ENCODE data around the gene KRTAP21-1.
"Not testable (repeated sequence)": the region's sequence is repeated elsewhere in the genome, so short reads cannot be mapped to it uniquely, and the experiment has no call there.

The KRTAP21-1 gene

DNA sequence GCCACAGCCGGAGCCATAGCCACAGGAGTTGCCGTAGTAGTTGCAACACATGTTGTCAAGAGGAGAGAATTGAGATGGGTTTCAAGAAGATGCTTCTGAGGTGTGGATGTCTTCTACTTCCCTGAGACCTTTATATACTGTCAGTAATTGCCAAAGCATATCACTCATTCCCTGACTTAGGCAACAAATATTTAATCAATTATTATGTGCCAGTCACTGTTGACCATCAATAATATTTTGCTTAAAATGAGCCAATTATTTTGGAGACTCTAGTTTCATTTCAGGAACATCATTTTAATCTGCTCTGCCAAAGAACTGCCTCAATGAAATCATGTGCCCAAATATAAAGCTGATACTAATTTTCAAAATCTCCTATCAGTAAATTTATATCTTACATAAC lies at the start of gene KRTAP21-1:
TSS of gene KRTAP21-1 (minus strand) at position 101 of the 400 bp plus-strand sequence. CDS start at position 51, 50 bp downstream.
- not testable (repeated sequence) for DNase-seq (ENCODE audit: low read depth, low spot score)

DNA sequence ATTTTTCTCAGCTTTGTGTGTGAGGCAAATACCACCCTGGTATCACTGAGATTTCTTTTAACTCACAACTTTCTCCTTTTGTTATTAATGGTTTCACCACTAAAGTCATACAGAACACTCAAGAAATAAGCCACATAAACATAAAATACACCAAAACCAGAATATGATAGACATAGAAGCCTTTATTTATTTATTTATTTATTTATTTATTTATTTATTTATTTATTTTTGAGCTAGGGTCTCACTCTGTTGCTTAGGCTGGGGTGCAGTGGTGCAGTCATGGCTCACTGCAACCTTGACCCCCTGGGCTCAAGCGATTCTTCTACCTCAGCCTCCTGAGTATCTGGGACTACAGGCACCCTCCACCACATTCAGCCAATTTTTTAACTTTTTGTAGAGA lies 45.4 kb upstream of the KRTAP21-1 start:
- DNase-seq (ENCODE audit: low read depth, low spot score), result no peak

DNA sequence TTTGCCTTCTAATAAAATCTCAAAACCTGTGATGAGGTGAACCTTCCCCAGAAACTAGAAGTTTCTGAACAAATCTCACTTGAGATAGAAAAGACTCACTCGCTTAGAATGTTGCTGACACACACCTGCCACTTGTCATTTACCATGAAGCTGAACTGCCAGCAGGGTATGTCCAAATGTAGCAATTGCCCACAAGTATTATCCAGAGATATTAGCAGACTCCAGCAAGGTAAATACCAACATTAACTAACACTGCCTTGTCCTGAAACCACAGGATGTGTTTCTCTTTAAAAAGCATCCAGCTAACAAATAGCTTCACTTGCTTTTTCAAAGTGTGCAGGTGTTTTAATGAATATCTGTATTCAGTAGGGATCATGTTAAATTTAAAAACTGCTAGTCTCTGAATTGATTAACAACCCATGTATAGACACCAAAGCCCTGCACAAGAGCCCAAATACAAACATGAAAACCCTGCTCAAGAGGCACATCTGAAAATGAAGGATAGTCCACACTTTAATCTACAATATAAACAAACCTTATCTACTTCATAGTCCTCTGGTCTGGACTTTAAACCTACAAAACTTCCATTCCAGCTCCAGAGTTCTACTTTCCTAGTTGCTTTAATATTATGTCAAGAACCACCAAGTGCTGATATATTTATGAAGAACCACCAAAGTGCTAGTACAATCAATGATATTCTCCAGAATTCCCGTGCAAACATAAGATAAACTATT lies 38.5 kb upstream of the KRTAP21-1 start:
- DNase-seq (ENCODE audit: low read depth, low spot score), result no peak

DNA sequence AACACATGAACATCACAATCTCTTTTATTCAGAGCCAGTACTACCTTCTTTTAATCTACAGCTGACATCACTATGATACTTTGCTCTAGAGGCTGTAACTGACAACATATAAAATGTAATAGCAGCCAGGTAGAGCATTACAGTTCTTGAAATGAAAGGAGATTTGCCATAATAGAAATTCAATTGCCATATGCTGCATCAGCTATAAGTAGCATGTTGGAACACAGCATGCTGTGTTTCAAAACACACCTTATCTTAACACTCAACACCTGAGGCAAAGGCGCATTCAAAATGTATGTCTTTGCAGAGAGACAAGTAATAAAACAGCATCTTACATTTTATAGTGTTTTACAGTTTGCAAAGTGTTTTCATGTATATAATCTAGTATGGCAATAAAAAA lies 24.0 kb upstream of the KRTAP21-1 start:
- DNase-seq (ENCODE audit: low read depth, low spot score), result no peak

DNA sequence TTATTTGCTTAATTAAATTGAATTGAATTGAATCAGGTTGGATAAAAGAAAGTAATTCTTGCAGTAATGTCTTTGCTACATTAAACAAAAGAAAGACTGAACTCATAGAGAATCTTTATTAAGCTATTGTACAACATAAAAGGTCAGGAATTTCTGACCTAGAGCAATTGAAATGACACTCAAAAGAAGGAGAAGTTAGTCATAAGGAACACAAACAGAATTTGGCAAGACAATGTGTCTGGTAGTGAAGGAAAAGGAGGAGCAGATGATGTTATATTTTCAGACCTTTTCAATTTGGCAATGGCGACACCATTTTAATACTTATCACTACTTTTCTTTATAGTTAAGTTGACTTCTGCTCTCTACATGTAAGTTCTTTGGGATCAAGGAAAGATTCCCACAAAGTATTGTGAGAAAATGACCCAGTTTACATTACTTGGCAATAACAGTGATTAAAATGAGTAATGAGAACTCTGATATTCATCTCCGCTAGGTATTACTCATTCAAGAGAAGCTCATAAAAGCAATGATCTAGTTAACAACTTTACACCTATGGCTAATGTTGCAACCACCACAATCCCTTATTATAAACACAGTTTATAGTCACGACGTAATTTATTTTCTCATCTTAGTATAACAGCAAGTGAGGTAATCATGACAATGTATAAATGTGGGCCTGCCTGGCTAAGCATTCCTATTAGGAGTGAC lies 14.7 kb upstream of the KRTAP21-1 start:
- no peak for DNase-seq (ENCODE audit: low read depth, low spot score)

DNA sequence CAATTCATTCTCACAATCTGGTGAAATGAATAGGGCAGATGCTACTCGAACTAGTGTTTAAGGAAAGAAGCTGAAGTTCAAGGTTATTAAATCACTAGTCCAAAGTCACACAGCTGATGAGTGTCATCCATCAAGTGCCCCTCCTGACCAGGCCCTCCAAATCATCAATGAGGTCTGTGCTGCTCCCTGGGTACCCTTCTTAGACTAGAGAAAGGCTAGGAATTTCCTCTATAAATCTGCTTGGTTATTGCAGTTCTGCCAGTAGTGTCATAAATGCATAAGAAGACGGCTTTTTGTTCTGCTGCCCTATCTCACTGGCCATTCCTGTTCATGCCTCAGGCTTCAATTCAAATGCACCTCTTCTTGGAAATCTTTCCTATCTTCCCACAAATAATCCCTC lies 5.5 kb upstream of the KRTAP21-1 start:
- DNase-seq (ENCODE audit: low read depth, low spot score), result no peak

DNA sequence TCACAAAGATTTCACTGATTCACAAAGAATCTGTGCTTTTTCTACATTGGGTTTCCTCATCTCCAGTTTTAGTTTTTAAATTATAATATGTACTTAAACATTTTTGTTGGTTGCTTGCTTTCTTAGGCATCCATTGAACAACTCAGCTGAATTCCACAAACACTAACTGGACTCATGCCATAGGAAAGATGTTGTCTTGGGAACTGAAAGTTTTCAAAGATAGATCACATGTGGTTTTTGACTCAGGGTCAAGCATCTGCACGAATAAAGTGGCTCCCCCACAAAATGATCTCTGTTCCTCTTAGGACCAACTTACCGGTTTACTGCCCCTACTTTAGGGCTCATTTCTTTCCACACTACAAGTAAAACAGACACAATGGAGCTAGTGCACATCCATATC lies 3.1 kb upstream of the KRTAP21-1 start:
- no peak for DNase-seq (ENCODE audit: low read depth, low spot score)

DNA sequence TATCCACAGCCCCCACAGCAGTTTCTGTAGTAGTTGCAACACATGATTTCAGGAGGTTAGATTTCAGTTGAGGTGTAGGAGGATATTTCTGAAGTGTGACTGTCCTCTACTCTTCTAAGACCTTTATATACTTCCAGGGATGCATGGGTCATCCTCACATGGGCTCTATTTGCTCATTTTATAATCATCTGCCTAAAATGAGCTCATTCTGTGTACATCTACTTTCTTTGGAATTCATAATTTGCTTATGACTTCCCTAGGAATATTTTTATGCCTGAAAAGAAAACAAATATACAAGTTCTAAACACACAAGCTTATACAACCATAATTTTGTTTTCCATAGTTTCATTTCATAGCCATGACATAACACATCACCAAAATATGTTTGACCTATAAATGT lies 8.1 kb downstream of the KRTAP21-1 start, which contains the start of gene KRTAP21-2:
TSS of gene KRTAP21-2 (minus strand) at position 101 of the 400 bp plus-strand sequence. CDS start at position 44, 57 bp downstream.
- no peak for DNase-seq (ENCODE audit: low read depth, low spot score)

DNA sequence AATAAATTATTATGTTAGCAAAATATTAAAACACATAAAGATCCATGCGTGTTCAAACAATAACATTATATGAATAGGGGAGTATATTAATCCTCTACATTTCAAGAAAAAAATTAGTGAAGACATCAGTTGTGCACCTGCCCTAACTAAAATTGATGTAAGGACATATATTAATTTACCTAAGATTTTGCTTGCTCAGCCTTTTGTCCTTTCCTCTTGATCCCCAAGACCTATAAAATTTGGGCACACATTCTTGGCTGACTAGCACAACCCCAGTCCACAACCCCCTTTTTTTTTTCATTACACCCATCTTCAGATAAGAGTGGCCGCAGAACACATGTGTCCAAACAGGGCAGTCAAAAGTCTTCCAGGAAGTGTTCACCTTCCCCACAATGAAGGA lies 14.8 kb downstream of the KRTAP21-1 start:
- no peak for DNase-seq (ENCODE audit: low read depth, low spot score)

DNA sequence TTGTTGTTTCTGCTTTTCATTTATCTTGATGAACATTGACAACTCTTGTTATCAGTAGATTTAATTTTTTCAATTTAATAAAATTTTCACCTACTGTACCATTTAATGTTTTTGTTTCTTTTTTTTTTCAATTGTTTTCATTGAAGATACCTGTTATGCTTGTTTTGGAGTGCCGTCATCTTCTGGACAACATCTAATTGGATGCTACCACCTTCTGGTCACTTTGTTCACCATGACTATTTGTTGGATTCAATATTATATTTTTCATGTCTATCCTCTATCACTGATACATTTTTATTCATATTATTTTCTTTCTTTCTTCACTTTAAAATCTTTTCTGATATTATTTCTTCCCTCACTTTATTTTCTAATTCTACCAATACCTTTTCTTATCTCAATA lies 22.2 kb downstream of the KRTAP21-1 start:
- DNase-seq (ENCODE audit: low read depth, low spot score), result no peak

DNA sequence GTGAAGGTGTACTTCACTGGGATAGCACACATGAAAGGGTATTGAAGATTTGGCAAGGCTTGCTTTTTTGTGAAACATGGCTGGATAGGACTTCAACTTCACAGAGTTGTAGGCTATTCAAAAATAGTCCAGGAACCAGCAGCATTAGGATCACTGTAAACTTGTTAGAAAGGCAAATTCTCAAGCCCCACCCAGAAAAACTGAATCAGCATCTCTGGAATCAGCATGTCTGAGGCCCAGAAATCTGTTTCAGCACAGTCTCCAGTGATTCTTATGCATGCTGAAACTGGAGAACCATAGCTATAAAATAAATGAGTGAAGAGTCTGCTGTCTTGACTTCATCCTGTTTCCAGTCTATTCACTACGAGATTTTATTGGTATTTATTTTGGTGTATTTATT lies 28.5 kb downstream of the KRTAP21-1 start:
- DNase-seq (ENCODE audit: low read depth, low spot score), result no peak

DNA sequence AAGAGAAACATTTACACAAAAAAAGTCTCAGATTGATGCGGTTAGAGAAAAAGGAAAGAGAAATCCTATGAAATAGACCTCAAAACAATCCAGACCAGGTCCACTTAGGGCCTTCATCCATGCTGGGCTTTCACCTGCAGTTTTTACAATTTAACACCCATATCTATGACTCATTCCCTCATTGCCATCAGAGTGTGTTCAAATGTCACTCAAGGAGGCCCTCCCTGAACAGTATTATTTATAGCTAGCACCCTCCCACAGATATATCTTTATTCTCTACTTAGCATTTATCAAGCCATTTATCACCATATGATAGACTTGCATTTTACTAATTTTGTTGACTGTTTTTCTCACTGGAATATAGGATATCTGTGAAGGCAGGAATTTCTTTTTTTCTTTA lies 35.8 kb downstream of the KRTAP21-1 start:
- DNase-seq (ENCODE audit: low read depth, low spot score), result no peak

DNA sequence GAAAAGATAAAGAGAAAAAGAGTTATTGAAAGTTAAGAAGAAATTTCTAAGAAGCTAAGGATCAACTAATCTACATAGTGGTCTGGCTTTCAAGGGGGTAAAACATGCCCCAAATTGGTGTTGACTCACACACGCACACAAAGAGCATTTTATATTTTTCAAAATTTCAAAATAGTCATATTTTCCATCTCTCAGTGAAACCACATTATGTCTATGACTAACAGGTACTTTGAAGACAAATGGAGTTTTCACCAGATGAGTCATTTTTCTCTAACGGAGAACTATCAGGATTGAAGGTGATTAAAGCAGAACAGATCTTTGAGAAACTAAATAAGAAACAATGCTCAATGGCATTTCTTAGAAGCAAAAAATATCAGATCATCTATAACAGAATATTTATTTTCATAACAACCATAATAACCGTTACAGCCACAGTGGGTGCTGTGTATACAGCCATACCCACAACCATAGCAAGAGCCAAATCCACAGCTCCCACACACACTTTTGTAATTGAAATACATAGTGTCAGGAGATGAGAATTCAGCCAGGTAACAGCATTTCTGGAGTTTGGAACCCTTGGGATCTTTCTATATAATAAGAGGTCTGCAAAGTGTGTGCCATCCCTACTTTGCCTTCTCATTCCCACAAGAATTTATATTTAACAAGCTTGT lies 36.9 kb downstream of the KRTAP21-1 start, which contains the start of gene KRTAP21-3:
TSS of gene KRTAP21-3 (minus strand) at position 539 of the 671 bp plus-strand sequence. CDS start at position 521, 18 bp downstream.
- peak; percentile 16 for DNase-seq (ENCODE audit: low read depth, low spot score)

DNA sequence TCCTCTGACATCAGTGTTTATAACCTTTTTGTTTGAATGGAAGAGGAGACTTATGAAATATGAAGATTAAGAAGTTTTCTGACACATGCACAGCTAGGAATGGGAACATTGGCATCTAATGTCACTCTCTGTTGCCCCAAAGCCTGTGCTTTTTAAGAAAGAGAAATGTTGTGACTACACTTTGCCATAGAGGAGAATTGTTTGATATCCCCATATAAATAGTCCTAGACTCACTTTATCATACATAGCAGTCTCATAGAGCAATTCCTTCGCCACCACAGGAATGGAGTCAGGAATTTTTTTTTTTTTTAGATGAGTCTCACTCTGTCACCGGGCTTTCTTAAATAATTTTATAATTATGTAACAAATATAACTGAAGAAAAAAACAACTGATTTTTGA lies 38.1 kb downstream of the KRTAP21-1 start:
- DNase-seq (ENCODE audit: low read depth, low spot score), result peak; percentile 1

DNA sequence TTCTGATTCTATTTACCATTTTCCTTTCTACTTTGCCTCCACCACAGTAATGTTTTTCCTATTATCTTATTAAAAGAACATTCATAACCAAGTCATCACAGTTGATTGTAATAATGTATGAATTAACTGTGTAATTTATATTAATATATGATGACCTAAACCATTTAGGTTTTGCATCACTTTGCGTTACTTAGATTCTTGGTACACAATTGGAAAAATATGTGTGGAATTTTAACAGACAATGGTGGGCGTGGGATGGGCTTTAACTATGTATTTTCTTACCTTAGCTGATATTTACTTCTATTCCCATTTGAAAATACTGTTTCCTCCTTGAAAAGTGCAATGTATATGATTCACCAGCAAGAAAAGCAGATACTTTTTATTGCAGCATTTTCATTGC lies 40.3 kb downstream of the KRTAP21-1 start:
- DNase-seq (ENCODE audit: low read depth, low spot score), result no peak

DNA sequence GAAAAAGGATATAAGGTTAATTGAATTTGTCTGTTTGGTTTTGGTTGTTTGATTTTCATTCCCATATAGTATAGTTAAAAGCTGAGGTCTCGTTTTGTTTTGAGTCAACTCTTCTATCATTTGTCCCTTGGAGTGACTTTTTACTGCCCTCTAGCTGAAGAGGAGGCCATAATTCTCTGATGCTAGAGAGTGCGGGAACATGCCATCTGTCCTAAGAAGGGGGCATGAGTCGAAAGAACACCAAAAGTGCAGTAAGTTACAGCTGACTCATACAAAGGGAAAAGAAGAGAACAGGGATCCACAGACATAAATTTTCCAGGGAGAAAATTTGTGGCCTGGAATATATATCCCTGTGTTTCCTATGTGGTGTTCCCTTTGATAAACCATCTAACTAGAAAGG lies 40.8 kb downstream of the KRTAP21-1 start:
- no peak for DNase-seq (ENCODE audit: low read depth, low spot score)

DNA sequence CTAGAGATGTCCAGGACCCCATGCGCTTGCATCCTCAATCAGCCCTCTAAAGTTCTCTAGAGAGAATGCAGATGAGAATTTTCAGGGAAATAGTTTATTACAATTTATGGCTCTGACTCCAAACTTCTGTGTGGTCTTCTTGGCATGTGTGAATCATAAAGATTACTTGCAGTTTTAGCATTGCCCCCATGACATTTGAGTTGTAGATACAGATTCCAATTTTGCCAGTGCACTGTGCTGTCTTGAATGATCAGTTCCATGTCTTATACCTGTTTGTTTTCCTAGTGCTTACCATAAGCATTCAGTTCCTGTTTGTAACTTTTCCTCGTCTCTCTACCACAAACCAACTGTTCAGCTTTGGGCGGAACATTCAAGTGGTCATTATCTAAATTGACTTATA lies 41.5 kb downstream of the KRTAP21-1 start:
- DNase-seq (ENCODE audit: low read depth, low spot score), result no peak

DNA sequence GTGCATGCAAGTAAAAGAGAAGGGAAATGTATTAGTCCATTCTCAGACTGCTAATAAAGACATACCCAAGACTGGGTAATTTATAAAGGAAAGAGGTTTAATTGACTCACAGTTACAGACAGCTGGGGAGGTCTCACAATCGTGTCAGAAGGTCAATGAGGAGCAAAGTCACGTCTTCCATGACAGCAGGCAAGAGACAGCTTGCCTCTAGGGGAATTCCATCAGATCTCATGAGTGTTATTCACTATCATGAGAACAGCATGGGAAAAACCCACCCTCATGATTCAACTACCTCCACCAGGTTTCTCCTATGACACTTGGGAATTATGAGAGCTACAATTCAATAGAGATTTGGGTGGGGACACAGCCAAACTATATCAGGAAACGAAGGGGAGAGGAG lies 44.7 kb downstream of the KRTAP21-1 start:
- no peak for DNase-seq (ENCODE audit: low read depth, low spot score)

DNA sequence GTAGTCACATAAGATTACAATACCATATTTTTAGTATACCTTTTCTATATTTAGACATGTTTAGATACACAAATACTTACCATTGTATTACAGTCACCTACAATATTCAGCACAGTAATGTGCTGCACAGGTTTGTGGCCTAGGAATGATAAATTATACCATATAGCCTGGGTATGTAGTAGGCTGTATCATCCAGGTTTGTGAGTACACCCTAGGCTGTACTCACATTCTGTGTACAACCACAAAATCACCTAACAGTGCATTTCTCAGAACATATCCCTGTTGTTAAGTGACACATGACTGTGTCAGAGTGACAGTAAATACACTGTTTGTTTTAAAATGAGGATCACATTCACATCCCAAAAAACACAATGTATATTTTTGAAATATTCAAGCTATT lies 47.8 kb downstream of the KRTAP21-1 start:
- DNase-seq (ENCODE audit: low read depth, low spot score), result no peak
